GM08714 (cell line): ENCODE data around the gene RAB28.

Source experiments
- H3K4me3 ChIP-seq: fragments of 200-500 bp; sonication (Bioruptor generic); 2 replicates; pipeline ENCODE4 v1.5.1; 2014; ENCODE audit warnings: mild to moderate bottlenecking, low read length, inconsistent platforms
- ZNF274 ChIP-seq: IDR thresholded peaks from 2 replicates; pipeline ENCODE4 v1.6.1; 2012; ENCODE audit warnings: mild to moderate bottlenecking, low read depth, low read length

The RAB28 gene

GRCh38 chr4:13347517-13348125, 136.5 kb downstream of the RAB28 start:
- H3K4me3 ChIP-seq = no peak overlapping the region
- no peak for TF ChIP-seq ZNF274

- no peak for TF ChIP-seq ZNF274
Measured at GRCh38 chr4:13344216-13344615, 139.9 kb downstream of the RAB28 start.

GRCh38 chr4:13340672-13341071, 143.5 kb downstream of the RAB28 start:
- no peak for TF ChIP-seq ZNF274
- no peak overlapping the region for H3K4me3 ChIP-seq

More at GRCh38 chr4:13344216-13344615, 139.9 kb downstream of the RAB28 start:
- no peak overlapping the region for H3K4me3 ChIP-seq

DNA sequence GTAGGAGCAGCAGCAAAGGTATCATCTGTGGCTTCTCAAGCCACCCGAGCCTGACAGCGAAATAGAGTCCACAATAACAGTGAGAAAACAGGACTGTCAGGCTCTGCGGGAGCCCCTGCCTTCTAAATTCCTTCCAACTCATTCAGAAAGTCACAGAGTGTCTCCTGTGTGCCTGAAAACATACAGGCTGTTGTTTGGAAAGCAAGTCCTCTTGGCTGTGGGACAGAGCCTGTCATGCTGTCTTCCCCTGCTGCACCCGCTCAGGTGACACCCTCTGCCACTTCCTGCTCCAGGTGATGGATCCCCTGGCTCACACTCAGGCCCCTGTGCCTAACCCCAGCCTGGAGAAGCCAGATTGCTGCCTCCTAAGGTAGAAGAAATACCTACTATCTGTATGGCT, 152.3 kb downstream of the RAB28 start:
- no peak for TF ChIP-seq ZNF274
- no peak overlapping the region for H3K4me3 ChIP-seq

- TF ChIP-seq ZNF274 = no peak
- no peak overlapping the region for H3K4me3 ChIP-seq
Measured at GRCh38 chr4:13329963-13330362, 154.2 kb downstream of the RAB28 start.

GRCh38 chr4:13329340-13329850, 154.7 kb downstream of the RAB28 start:
- no peak for TF ChIP-seq ZNF274
- no peak overlapping the region for H3K4me3 ChIP-seq

GRCh38 chr4:13328591-13328990, 155.5 kb downstream of the RAB28 start:
- H3K4me3 ChIP-seq = no peak overlapping the region
- TF ChIP-seq ZNF274 = no peak

DNA sequence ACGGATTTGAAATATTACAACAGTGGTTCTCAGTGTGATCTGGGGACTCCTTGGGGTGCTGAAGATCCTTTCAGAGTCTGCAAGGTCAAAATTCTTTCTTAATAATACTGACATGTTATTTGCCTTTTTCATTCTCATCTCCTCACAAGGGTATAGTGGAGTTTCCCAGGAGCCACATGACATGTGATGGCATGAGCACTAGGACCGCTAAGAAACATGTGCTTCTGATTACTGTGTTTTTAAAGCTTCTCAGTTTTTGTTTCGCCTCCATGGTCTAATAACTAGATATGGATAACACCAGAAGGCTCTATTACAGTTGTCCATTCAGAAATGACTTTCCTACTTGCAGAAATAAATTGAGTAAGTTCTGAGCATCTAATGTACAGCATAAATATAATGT, 156.1 kb downstream of the RAB28 start:
- no peak for TF ChIP-seq ZNF274
- H3K4me3 ChIP-seq = no peak overlapping the region

GRCh38 chr4:13325744-13326143, 158.4 kb downstream of the RAB28 start:
- TF ChIP-seq ZNF274 = no peak
- no peak overlapping the region for H3K4me3 ChIP-seq

DNA sequence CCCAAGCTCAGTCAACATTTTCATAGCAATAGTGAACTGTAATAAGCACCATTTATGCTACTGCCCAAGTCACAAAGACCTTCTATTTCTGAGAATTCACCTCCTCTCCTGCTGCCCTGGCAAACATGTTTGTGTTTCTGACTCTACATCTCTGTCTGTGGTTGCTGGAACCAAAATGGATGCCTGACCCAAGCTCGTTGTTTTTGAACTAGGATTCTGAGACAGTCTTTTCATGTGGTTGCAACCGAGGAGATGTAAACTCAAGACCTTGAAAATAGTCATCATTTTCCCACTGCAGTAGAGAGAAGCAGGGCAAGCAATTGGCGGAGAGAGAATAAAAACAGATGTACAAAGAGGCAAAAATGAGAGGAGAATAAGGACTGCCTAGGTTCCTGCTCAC, 160.2 kb downstream of the RAB28 start:
- no peak overlapping the region for H3K4me3 ChIP-seq
- TF ChIP-seq ZNF274 = no peak

GRCh38 chr4:13322681-13323101, 161.4 kb downstream of the RAB28 start:
- TF ChIP-seq ZNF274 = no peak
- H3K4me3 ChIP-seq = no peak overlapping the region
